ENCODE results near the gene IL17F.

IL17F gene

GRCh38 chr6:52191824-52192223 lies 52.5 kb downstream of the IL17F start:
- no peak for DNase-seq

- no peak for DNase-seq
These were observed 53.9 kb downstream of the IL17F start for GRCh38 chr6:52190409-52190808.

GRCh38 chr6:52189974-52190373 lies 54.3 kb downstream of the IL17F start:
- no peak for DNase-seq

- DNase-seq, result no peak
These were observed 57.2 kb downstream of the IL17F start for GRCh38 chr6:52187098-52187497.
